Nephron (organoid): ENCODE results near the gene DNAJC22.

Experiments
- H3K27ac Mint-ChIP-seq, 3 experiments: 2 replicates each; pipeline ENCODE4 v1.8.0; 2020; ENCODE audit warnings: mixed read lengths in 3 of 3, mild to moderate bottlenecking in 2 of 3, moderate library complexity in 1 of 3
- H3K27me3 Mint-ChIP-seq: 2 replicates; pipeline ENCODE4 v1.8.0; 2021; ENCODE audit warnings: low read depth, mild to moderate bottlenecking, moderate library complexity, mixed read lengths
- H3K36me3 Mint-ChIP-seq: 2 replicates; pipeline ENCODE4 v1.8.0; 2020; ENCODE audit warnings: low read depth, mixed read lengths
- H3K4me1 Mint-ChIP-seq: 2 replicates; pipeline ENCODE4 v1.8.0; 2020; ENCODE audit warnings: mixed read lengths
- H3K4me3 Mint-ChIP-seq, 3 experiments: 2 replicates each; pipeline ENCODE4 v1.8.0; 2020; ENCODE audit warnings: mild to moderate bottlenecking in 3 of 3, mixed read lengths in 3 of 3, moderate library complexity in 2 of 3
- H3K9me3 Mint-ChIP-seq: 2 replicates; pipeline ENCODE4 v1.8.0; 2020; ENCODE audit warnings: mixed read lengths
- CTCF ChIP-seq, 3 experiments: fragments of 200-600 bp; sonication (generic); IDR thresholded peaks; one replicate each; pipeline ENCODE4 v1.5.0; 2021; ENCODE audit warnings: antibody characterized with exemption in 3 of 3; ENCODE audit not compliant: unreplicated experiment in 3 of 3

The DNAJC22 gene

DNA sequence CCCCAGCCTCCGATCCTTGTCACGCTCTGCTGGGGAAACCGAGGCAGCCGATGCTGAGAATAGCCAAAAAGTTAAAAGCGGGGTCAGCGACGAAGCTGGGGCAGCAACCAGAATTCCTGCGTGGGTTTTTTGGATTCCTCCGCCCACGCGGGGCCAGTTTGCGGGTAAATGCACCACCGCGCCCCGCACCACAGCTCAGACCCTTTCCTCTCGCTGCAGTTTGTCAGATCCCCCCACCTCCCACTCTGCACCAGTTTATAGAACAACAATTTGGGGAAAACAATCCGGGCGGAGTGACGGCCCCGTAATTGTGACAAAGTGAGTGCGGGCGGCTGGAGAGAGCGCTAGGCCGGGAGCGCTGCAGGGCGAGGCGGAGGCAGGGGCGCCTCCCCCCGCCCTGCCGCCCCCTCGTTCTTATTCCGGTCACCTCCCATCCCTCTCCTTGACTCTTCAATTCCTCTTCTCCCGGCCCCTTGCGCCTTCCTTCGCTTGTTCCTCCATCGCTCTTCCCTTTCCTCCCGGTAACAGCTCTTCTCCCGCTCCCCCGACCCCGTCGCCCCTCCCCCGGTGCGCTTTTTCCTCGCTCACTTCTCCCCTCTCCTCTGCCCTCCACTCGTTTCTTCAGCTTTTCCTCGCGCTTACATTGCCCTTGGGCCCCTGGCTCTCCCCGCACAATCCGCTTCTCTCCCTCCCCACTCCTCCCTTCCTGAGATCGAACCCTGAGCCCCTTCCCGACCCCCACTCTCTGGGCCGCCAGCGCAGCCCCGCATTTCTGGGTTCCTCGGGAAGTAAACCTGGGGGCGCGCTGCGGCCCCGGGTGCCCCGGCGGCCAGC lies 646 bp upstream of the DNAJC22 start:
- peaks cover 42% of the 10 kb centered on the region for H3K4me1 Mint-ChIP-seq
- peak overlapping the region; percentile 65 to 77 (median 76) for H3K27ac Mint-ChIP-seq
- H3K4me3 Mint-ChIP-seq = peak overlapping the region; percentile 82 to 85 (median 85)
- H3K36me3 Mint-ChIP-seq = no peaks in the 10 kb centered on the region
- peaks cover 97% of the 10 kb centered on the region for H3K27me3 Mint-ChIP-seq
- no peak for TF ChIP-seq CTCF (IDR thresholded peaks at IDR 0.05; ENCODE audit: unreplicated experiment in 3 of 3)
- no peaks in the 10 kb centered on the region for H3K9me3 Mint-ChIP-seq

GRCh38 chr12:49347311-49348193 lies 864 bp downstream of the DNAJC22 start:
- peak; percentile 97 to 98 (median 97) for TF ChIP-seq CTCF (IDR thresholded peaks at IDR 0.05; ENCODE audit: unreplicated experiment in 3 of 3)
- Mint-ChIP-seq H3K36me3 (no peaks in the 10 kb centered on the region), H3K4me1 (peaks cover 38% of the 10 kb centered on the region), H3K4me3 (peak overlapping the region; percentile 82 to 85 (median 85)), H3K9me3 (no peaks in the 10 kb centered on the region), H3K27me3 (peaks cover 93% of the 10 kb centered on the region), H3K27ac (peak overlapping the region; percentile 77 to 94 (median 87))

DNA sequence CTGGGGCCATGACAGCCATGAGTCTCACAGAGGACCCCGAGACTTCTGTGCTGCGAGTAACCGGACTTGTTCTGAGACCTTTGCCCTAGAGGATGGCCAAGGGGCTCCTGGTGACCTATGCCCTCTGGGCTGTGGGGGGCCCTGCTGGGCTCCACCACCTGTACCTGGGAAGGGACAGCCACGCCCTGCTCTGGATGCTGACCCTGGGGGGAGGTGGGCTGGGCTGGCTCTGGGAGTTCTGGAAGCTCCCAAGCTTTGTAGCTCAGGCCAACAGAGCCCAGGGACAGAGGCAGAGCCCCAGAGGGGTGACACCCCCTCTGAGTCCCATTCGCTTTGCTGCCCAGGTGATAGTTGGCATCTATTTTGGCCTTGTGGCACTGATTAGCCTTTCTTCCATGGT lies 2.1 kb downstream of the DNAJC22 start:
- no peaks in the 10 kb centered on the region for H3K9me3 Mint-ChIP-seq
- peak overlapping the region; percentile 73 to 85 (median 82) for H3K4me3 Mint-ChIP-seq
- no peaks in the 10 kb centered on the region for H3K36me3 Mint-ChIP-seq
- peaks cover 29% of the 10 kb centered on the region for H3K4me1 Mint-ChIP-seq
- no peak for TF ChIP-seq CTCF (IDR thresholded peaks at IDR 0.05; ENCODE audit: unreplicated experiment in 3 of 3)
- H3K27me3 Mint-ChIP-seq = peaks cover 93% of the 10 kb centered on the region
- H3K27ac Mint-ChIP-seq = peak overlapping the region in 1 of 3 experiments; percentile 94

GRCh38 chr12:49349266-49349665 lies 2.6 kb downstream of the DNAJC22 start:
- Mint-ChIP-seq H3K27ac (peak overlapping the region in 1 of 3 experiments; percentile 38), H3K27me3 (peaks cover 89% of the 10 kb centered on the region), H3K9me3 (no peaks in the 10 kb centered on the region), H3K4me1 (peaks cover 29% of the 10 kb centered on the region), H3K4me3 (peak overlapping the region; percentile 37 to 60 (median 46)), H3K36me3 (no peaks in the 10 kb centered on the region)
- TF ChIP-seq CTCF (IDR thresholded peaks at IDR 0.05; ENCODE audit: unreplicated experiment in 3 of 3) = no peak

DNA sequence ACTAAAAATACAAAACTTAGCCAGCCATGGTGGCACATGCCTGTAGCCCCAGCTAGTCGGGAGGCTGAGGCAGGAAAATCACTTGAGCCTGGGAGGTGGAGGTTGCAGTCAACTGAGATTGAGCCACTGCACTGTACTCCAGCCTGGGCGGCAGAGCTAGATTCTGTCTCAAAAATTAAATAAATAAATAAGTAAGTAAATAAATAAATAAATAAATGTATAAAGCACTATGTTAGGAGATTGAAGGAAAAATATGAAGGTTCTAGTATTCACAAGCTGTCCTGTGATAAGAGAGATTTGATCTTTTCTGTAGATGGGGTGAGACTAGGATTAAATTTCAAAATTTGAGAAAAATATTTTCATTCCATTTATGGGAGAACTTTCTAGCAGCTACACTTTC lies 5.7 kb downstream of the DNAJC22 start:
- Mint-ChIP-seq H3K4me1 (peaks cover 9% of the 10 kb centered on the region), H3K4me3 (no peak overlapping the region), H3K9me3 (no peaks in the 10 kb centered on the region), H3K27ac (no peak overlapping the region), H3K36me3 (no peaks in the 10 kb centered on the region), H3K27me3 (peaks cover 73% of the 10 kb centered on the region)
- TF ChIP-seq CTCF (IDR thresholded peaks at IDR 0.05; ENCODE audit: unreplicated experiment in 3 of 3) = no peak
